CD4-positive, alpha-beta T cell treated with Interferon alpha-2 for 1 hour (primary cell): ENCODE results near the gene WDFY1.

ENCODE experiments used
- DNase-seq, 2 donors: peaks; one replicate each; pipeline ENCODE4 v3.0.0-alpha.2; 2020 to 2022

Gene WDFY1

DNA sequence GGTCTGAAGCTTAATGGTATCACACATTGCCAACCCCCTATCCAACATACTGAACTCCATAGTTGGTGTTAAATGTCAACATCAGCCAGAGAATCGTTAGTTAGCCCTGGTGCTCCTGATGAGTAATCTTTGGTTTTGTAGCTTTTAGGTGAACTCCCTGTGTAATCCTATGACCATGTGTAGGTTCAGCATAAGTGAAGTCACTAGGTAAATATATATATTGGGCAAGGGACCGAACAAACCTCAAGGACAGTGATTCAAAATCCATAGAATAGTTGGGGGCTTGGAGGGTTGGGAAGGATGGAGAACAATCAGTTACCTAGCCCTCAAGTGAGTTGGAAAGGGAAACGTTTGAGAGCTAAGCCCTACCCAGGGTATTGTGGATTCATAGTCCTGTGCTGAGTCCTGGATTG lies 91.7 kb downstream of the WDFY1 start:
- DNase-seq = no peak

DNA sequence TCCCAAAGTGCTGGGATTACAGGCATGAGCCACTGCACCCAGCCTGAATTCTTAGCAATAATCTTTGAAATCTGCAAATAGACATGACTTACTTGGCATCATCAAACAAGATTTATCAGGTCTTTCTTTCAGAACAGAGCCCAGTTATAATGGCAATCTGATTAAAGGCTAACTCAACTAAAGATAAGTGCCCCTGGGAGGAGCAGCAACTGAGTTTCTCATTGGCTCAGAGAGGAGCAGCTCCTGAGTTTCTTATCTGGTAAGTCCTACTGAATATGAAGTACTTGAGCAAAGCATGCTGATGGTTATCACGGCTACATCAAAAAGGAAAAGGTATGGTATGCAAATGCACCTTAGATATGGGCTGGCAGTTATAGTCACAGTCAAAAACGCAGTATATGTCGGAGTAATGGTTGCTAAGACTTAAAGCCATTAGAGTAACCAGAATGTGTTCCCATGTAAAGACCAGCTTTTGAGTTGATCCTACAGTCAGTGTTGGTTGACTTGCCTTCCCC lies 92.8 kb downstream of the WDFY1 start:
- no peak for DNase-seq

DNA sequence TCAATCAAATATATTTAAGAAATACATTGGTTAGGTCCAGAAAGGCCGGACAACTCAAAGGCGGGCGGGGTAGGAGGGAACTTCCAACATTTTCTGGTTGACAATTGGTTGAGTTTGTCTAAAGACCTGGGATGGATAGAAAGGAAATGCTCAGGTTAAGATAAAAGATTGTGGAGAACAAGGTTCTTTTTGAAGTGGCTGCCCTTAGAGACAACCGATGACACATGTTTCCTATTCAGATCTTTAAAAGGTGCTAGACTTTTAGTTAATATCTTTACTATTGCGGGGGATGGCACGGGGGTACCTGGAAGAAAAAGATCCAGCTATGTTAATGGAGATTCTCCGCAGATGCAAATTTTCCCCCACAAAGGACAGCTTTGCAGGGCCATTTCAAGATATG lies 97.7 kb downstream of the WDFY1 start:
- no peak for DNase-seq

DNA sequence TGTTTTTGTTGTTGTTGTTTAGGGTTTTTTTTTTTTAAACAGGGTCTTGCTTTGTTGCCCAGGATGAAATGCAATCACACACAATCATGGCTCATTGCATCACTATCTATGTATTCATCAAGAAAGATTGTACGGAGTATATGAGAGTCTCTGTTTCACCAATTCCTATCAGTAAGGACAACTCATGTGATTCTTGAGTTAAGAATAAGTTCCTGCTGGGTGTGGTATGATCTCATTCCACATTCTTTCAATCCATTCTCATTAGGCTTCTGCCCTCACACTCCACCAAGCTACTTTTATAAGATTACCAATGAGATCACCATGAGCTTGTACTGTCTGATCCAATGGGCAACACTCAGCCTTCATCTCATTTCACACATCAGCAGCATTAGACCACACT lies 98.6 kb downstream of the WDFY1 start:
- no peak for DNase-seq

DNA sequence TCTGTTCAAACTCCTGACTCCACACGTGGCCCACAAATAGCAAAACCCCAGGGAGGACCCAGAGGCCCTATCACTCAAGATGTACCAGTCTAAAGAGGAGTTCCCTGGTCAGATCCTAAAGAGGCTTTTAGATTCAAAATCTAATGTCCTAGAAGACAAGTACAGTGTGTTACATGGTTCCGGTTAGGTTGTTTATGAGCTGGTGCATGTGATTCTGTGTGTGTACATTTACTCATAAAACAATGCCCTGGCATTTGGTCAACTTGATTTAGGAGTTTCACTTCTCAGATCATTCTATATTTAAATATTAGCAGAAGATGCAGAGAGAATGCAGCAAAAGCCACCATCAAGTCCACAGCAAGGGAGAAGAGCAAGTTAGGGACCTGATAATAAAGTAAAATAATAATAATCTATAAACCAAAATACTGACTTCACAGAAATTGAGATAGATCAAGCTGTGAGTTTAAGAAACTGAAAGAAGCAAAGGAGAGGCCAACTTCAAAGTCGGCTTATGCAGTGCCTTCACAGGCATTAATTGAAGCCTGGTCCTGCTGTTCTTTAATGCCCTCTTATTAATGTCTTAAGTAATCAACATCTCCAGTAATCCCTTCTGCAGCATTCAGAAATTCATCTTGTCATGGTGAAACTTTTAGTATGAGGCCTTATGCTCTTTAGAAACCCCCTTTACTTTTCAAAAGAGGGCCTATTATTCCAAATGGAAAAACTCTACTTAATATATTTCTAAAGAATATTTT lies 103.5 kb downstream of the WDFY1 start:
- DNase-seq = no peak

DNA sequence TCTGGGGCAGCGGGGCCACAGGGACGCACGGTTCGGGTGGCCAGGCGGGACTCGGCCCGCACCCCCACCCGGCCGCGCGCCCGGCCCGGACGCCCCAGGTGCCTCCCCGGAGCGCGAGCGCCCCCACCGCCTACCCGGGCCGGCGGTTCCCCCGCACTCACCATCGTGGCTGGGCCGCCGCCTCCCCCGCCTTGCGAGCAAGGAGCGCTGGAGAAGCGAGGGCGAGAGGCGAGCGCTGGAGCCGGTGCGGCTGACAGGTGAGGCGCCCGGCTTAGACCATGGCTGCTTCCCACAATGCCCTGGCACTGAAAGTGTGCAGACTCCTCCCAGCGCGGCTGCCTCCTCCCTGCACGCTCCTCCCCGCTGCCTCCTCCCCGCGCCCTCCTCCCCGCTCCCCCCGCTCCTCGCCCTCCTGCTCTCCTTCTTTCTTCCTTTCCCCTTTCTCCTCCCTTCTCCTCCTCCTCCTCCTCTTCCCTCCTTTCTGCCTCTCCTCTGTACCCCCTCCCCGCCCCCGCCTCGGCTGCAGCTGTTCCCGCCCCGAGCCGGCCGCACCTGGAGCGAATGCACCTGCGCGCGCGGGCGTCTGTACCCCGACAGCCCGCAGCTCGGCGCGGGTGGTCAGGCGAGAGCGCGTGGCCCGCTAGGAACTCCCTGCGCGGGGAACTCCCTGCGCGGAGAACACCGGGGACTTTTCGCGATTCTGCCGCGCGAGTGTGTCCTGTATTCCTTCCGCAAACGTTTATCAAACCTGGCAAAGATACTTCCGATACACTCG lies 107.7 kb downstream of the WDFY1 start, which contains the start of gene AP1S3:
TSS of gene AP1S3 (minus strand) at position 296 of the 775 bp plus-strand sequence. CDS start at position 164, 132 bp downstream.
- DNase-seq = peak; percentile 71 to 77

DNA sequence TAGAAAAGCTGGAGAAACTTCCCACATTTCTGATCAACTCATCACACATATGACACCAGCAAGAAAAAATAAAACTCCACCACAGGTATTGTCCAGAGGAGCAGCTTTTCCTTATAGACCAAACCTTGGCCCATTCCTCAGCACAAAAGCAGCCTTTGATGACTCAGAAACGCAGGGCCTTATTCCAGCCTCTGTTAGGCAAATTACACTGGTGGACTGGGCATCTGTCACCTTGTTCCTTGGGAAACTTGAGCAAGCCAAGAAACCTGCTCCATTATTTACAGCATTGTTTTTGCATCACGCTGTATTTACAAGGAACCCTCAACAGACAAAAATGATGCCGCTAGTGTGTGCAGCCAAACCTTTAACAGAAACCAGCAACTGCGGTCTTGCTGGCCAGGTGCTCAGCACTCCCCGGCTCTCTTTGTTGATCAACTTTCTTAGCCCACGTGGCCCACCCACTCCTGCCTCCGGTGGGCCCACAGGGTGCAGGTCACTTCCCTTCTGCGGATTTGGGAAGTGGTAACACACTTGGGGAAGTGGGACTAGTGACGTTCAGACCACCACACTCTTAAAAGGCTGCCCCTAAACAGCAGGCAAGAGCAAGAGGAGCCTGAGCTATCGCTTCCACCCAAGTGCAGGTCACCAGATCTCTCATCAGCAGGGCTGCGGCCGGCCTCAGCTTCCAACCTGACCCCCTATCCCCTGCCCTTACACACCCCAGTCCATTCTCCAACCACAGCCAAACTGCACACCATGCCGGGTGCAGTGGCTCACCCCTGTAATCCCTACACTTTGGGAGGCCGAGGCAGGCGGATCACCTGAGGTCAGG lies 109.2 kb downstream of the WDFY1 start:
- peak; percentile 24 to 70 for DNase-seq

DNA sequence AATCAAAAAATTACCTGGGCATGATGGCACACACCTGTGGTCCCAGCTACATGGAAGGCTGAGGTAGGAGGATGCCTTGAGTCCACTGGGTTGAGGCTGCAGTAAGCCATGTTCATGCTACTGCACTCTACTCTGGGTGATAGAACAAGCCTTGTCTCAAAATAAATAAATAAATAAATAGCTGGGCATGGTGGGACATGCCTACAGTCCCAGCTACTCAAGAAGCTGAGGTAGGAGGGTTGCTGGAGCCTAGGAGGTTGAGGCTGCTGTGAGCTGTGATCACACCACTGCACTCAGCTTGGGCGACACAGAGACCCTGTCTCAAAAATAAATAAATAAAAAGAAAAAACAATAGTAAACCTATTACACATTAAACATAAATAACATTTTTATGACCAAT lies 110.7 kb downstream of the WDFY1 start:
- DNase-seq = no peak

DNA sequence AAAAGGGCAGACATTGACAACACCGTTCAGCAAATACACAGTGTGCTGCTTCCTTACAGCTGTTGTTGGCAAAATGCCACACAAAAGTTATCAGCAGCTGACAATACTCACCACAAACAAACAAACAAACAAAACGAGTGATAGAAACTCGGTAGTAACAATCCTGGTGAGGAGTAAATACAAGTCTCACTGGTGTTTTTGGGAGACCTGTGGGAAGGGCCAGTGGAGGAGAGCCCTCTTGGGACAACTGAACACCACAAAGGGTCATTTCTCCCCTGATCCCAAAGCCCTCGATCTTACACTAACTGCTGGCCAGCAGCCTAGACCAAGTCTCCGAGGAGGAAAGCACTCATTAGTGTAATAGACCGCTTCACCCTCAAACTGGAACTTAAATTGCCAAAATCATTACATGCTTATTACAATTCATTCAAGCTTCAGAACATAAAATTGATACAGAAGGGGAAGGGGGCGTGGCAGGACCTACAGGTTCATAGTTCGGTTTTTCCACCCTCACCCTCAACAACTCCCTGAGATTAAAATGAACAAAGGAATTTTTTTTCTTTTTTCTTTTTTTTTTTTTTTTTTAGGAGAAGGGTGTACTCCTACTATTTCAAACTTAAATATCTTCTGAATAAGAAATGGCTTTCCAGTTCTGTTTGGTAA lies 112.8 kb downstream of the WDFY1 start:
- DNase-seq = no peak

DNA sequence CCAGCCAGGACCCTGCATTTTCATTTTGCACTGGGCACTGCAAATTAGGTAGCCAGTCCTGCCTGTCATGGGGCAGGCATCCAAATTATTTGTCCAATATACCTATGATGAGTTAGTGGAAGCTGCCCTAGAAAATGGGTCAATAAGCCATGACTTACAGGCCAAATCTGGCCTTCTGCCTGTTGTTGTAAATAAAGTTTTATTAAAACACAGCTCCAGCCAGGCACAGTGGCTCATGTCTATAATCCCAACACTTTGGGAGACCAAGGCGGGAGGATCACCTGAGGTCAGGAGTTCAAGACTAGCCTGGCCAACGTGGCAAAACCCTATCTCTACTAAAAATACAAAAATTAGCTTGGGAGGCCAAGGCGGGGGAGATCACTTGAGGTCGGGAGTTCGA lies 116.0 kb downstream of the WDFY1 start:
- DNase-seq = no peak

DNA sequence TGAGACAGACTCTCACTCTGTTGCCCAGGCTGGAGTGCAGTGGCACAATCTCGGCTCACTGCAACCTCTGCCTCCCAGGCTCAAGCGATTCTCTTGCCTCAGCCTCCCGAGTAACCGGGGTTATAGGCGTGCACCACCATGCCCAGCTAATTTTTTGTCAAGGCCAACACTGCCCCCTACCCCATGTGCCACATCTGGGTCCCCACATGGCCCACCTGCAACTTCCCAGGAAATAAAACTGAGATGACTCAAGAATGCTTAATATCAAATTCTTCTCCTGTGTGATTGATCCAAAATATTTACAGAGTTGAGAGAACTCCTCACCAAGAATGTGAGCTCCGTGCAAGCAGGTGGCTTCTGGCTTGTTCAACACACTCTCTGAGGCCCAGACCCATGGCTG lies 116.8 kb downstream of the WDFY1 start:
- no peak for DNase-seq

DNA sequence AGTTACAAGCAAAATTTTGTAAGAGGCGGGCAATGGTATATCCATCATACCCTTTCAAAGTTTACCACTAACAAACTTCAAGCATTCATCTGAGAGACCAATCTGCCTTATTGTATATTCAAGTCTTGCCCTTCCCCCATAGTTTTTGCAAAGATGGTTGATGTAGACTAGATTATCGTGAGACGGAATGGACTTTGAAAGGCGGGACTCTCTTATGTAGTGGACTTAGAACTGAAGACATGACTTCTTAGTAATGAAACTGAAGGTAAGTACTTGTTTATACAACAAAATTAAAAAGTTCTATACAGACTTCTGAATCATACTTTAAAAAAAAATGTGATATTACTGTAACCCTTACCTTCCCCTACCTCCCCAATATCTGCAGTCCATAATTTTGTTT lies 118.1 kb downstream of the WDFY1 start:
- no peak for DNase-seq
